ENCODE data around the gene ACAP1. TPM values are rescaled to one million over a fixed set of nuclear protein-coding genes. Genes with fewer than 3 reads are reported as not detected.

The ACAP1 gene
- total and polyA plus RNA-seq, 9 of the 15 experiments (the other 6 are each of a cell fraction or from before 2014, with no cell fraction given), result 0.15 to 8.5 (median 2.4) TPM

GRCh38 chr17:7329374-7329996 is 6.8 kb upstream of the ACAP1 start (continued):
- TF ChIP-seq, protein P1, sequence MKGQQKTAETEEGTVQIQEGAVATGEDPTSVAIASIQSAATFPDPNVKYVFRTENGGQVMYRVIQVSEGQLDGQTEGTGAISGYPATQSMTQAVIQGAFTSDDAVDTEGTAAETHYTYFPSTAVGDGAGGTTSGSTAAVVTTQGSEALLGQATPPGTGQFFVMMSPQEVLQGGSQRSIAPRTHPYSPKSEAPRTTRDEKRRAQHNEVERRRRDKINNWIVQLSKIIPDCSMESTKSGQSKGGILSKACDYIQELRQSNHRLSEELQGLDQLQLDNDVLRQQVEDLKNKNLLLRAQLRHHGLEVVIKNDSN (CRISPR knock-in tag; IDR thresholded peaks at IDR 0.05), result 0 out of 2 replicates have a peak, but pooled peaks have one; percentile 16
- TF ChIP-seq MGA (IDR thresholded peaks at IDR 0.05), result no peak
- TF ChIP-seq L3MBTL2 (IDR thresholded peaks at IDR 0.05), result 0 out of 2 replicates have a peak, but pooled peaks have one; percentile 38
- no peak for TF ChIP-seq BCL6 (CRISPR knock-in tag; IDR thresholded peaks at IDR 0.05)
- TF ChIP-seq, protein P2, sequence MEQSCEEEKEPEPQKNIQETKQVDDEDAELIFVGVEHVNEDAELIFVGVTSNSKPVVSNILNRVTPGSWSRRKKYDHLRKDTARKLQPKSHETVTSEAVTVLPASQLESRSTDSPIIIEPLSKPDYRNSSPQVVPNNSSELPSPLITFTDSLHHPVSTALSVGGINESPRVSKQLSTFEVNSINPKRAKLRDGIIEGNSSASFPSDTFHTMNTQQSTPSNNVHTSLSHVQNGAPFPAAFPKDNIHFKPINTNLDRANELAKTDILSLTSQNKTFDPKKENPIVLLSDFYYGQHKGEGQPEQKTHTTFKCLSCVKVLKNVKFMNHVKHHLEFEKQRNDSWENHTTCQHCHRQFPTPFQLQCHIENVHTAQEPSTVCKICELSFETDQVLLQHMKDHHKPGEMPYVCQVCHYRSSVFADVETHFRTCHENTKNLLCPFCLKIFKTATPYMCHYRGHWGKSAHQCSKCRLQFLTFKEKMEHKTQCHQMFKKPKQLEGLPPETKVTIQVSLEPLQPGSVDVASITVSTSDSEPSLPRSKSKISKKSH (CRISPR knock-in tag; IDR thresholded peaks at IDR 0.05), result no peak
- peak; percentile 61; the same call in 1 of the 2 replicates for TF ChIP-seq TFAP4 (CRISPR knock-in tag; IDR thresholded peaks at IDR 0.05; ENCODE audit: borderline replicate concordance)
- TF ChIP-seq HDAC1 (IDR thresholded peaks at IDR 0.05), result 0 out of 4 replicates have a peak, but pooled peaks of 1 of the 2 experiments have one; percentile 51
- TF ChIP-seq KDM5B (IDR thresholded peaks at IDR 0.05; ENCODE audit: insufficient replicate concordance, low read depth, low read length), result peak; percentile 53
- peak in 1 of 2 experiments; percentile 20 for TF ChIP-seq E2F6 (IDR thresholded peaks at IDR 0.05; ENCODE audit: borderline replicate concordance in 1 of 2, extremely low read depth in 1 of 2, insufficient read depth in 1 of 2, insufficient read length in 1 of 2, low read depth in 1 of 2, low read length in 1 of 2, poor library complexity in 1 of 2, severe bottlenecking in 1 of 2)
- no peak for TF ChIP-seq HSF4 (CRISPR knock-in tag; IDR thresholded peaks at IDR 0.05; ENCODE audit: borderline replicate concordance)

All from K562 (cell line).